GM21526 (cell line): Measurements from ENCODE around the gene LHX1.

Source experiments
- ATAC-seq: cut with Tn5 transposase; IDR thresholded peaks from one replicate; pipeline ENCODE4 v1.9.1; 2021; ENCODE audit warnings: moderate library complexity; ENCODE audit not compliant: unreplicated experiment, low FRiP score

Gene LHX1

GRCh38 chr17:36950027-36950426, 12.8 kb downstream of the LHX1 start:
- no peak for ATAC-seq

DNA sequence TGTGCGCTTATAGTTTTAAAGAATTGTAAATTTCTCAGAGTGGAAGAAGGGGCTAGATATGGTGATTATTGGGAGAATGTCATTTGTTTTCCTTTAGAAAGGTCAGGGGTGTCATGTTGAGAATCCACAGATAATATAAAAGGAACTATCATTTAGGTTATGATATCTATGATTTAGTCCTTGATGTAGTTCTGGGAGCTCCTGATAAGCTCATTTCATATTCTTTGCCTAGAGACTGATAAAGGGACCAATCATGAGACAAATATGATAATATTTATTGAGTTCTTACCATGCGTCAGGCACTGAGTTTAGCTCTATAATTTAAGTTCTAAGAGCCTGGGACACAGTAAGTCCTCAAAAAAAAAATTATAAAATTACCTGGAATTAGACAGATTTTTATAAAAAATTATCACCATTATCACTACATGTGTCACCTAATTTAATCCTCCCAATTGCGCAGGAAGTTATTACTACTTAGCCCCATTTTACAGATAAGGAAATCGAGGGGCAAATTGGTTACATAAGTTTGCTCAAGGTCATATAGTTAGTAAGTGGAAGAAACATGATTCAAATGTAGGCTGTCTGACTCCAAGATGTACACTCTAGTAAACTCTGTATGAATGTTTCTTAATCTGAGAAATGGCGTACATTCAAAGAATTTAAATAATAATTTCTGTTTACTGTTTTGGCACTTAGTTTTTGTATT, 14.0 kb downstream of the LHX1 start:
- no peak for ATAC-seq

DNA sequence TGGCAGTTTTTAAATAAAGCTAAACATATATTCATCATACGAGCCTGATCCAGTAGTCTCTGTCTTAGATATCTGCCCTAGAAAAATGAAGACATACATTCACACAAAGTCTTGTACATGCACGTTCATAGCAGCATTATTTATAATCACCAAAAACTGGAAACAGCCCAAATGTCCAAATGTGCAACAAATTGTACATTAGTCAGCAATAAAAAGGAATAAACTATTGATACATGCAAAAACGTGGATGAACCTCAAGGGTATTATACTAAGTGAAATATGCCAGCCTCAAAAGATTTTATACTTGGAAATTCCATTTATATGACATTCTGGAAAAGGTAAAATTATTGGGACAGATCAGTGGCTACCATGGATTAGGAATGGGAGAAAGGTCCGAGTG, 34.2 kb downstream of the LHX1 start:
- no peak for ATAC-seq

DNA sequence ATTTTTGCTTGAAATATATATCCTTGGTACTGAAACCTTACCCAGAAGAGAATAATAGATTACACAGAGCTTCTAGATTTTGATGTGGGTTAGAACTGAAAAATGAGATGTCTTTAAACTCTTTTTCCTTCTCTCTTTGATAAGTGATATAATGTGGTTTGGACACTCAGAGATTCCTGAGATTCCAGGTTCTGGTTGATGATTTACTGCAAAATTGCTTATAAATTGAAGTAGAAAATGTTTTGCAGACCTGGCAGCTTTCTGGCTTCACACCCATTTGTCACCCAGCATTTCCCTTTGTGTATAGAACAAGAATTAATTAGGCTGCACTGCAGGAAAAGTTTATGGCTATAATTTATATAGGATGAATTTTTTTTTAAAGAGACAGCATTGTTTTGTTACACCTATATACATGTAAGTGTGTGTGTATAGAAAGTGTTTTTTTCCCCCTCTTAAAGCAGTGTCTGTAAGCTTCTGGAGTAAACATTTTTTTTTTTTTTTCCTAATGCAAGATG, 35.0 kb downstream of the LHX1 start:
- ATAC-seq = no peak

DNA sequence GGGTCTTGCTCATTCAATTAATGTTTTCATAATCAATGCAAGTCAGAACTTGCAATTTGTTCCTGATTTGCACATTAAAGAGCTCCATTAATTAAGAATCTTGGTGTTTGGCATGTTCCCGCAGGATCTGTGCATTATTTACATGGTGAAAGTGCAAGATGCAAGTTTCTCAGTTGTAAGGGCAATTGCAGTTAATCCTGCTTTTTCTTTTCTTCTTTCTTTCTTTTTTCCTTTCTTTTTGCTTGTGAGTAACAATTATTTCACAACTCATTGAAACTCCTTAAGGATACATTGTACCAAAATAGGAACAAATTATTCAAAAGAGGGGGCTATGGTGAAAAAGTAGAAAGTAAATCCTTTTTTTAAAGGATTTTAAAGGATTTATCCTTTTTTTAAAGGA, 35.6 kb downstream of the LHX1 start:
- no peak for ATAC-seq

DNA sequence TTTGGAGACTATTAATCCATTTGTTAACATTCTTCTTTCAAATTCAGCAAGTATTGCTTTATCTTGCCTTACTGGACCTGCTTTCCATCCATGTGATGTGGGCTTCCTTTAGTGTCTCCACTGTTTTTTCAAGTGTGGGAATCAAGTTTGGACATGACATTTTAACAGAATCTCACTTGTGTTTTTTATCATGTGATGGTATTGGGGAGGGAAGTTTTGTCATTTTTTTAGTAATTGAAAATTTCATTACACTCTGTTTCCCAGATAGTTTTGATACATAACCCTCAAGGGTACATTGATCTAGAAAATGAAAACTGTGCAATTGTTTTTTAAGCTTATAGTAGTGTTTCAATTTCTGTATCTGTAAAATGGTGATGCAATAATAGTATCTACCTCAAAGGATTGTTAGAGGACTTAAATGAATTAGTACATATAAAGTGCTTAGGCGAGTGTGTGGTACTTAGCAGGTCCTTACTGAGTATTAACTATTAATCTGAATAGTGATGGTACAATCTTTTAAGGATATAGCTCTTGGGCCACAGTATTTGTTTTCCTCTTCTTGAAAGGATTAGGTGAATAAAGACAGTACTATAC, 38.7 kb downstream of the LHX1 start:
- no peak for ATAC-seq

DNA sequence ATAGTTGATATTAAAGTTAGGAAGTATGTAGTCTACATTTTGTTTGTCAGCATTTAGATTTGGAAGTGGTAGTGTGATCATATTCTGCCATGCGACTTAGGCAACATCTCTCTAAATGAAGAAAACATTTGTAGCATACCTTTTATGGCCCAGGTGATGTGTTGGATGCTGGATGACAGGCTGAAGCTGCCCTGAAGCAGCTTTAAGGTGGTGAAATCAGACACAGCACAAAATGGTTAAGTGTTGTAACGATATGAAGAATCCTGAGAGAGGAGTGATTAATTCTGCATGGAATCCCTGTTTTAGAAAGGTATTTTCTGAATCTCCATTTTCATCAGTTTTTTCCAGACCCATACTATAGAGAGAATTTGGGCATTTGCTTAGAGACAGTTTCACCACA, 39.8 kb downstream of the LHX1 start:
- ATAC-seq = no peak

DNA sequence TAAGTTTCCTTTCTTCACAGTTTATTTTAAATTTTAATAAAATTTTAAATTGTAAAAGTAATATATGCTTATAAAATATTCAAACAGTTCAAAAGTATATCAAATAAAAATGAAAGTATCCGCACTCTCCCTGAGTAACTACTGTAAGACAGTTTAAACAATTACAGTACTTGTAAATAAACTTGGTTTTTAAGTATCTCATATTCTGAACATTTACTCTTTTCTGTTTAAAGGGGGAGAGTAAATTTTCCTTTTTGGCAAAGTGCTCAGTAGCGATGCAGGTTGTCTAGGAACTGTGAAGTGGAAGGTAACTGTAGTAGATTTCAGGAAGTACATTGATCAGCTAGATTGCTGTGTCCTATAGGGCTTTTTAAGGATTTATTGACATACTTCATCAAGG, 40.3 kb downstream of the LHX1 start:
- ATAC-seq = no peak

DNA sequence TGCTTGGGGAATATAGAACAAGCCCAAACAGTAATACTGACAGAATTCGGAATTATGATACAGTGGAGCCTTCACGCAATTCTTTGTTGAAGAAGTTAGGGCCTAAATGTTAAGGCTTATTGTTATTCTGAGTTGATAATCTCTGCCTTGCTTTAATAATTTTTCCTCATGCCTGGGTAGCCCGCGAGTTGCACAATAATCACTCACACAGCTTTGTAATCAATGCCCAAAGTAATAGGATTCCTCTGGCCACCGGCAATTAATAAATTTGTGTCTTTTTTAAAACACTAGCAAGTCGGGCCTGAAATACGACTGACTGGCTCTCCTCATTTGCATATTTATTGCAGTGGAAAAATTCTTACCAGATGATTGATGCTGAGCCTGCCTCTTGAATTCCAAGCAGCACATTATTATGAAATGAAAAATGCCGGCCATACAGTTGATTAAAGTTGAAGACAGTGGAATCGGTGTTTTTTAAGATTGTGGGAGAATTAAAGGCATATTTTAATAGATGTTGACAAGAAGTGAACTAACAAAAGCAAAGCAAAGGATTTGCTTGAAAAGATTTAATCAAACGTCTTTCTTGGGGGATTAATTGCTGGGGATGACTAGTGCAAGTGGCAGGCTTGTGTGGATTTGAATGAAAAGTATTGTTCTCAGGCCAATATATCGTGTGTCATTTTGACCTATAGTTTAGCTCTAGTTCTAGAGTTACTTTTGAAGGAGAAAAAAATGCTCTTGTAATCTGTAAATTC, 41.7 kb downstream of the LHX1 start:
- no peak for ATAC-seq

GRCh38 chr17:36979565-36979941, 42.3 kb downstream of the LHX1 start:
- ATAC-seq = no peak

GRCh38 chr17:36980280-36980761, 43.0 kb downstream of the LHX1 start:
- ATAC-seq = no peak

DNA sequence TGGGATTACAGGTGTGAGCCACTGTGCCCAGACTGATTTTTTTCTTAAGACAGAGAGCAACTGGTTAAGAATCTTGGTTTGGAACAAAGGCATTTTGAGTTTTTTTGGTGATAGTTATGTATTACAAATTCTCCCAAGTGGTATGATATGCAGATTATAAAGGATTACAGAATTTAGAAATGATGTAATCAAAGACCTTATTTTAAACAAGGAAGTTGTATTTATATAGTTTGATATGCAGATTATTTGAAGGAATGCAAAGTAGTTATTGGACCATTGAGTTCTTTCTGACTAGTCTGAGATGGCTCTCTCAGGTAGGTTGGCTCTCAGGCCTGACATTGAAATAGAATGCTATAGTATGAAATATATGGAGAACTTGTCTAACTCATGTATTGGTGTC, 46.3 kb downstream of the LHX1 start:
- no peak for ATAC-seq

GRCh38 chr17:36989173-36989572, 51.9 kb downstream of the LHX1 start:
- ATAC-seq = no peak

DNA sequence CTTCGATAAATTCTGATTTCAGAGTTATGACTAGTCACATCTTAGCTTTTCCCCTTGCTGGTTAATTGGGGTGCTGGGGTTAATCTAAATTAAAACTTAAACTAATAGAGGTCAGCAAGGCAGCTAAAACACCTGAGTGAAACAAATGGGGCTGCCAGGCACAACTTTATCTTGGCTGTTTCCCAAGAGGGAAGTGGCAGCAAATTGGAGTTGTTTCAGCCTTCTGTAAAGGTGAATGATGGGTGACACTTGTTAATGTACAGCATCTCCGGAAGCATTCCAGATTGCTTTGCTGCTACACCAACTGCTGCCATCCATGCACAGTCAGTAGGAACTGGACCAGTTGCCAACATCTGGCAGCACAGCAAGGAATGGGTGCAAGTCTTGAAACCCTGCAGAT, 55.4 kb downstream of the LHX1 start:
- no peak for ATAC-seq

DNA sequence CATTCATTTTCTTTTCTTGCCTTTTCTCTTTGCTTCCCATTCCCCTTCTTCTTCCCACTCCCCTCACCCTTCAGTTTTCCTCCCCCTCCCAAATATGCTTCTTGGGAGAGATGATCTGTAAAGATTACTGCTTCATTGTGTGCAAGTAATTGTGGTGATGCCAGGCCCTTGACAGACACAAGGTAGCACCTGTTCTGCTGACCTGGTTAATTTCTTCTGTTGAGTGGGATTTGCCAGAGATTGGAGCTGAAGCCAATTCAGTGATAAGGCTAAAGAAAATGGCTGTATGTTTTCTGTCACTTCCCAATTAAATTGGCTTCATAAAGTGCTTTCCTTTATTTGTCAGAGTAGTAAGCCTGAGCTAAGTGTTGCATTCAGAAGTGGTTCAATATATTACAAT, 56.0 kb downstream of the LHX1 start:
- ATAC-seq = no peak
